ENCODE measurements around the gene PARM1. TPM values are rescaled to one million over a fixed set of nuclear protein-coding genes. Genes with fewer than 3 reads are reported as not detected.

The PARM1 gene
- total and polyA plus RNA-seq, 2 donors (not counting 1 experiment from before 2014, with no cell fraction given), result 7.8 to 10.4 TPM

DNA sequence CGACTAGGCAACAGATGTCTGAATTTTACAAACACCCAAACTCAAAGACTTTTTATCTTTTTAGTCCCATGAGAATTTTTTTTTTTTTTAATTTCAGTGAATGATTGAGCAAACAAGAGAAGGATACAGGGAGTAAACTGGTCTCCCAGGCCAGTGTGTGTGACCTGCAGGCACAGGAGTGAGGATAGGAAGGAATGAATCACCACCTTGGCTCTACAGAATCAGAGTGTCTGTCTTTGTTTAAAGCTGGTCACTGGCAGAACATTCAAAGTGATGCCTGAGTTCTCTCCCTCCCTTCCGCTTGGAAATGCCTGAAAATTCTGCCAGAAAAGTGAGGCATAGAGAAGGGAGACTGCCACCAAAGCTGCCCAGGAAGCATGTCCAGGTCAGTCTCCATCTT, 69.5 kb downstream of the PARM1 start:
- no peak overlapping the region for H3K4me2 ChIP-seq (replicated peaks; ENCODE audit: low read depth, low read length, poor library complexity, severe bottlenecking)
- no peaks in the 10 kb centered on the region for H3K4me1 ChIP-seq (ENCODE audit: control insufficient read depth in 2 of 2, insufficient read depth in 2 of 2, low read length in 2 of 2)
- no peak overlapping the region for H3K4me3 ChIP-seq (ENCODE audit: control extremely low read depth in 1 of 5, extremely low read depth in 1 of 5, insufficient read depth in 1 of 5, low read depth in 2 of 5, low read length in 4 of 5)
- no peaks in the 10 kb centered on the region for H3K79me2 ChIP-seq (ENCODE audit: control insufficient read depth, insufficient read depth, low read length)
- 100% methylated on average over 1 of the region's 2 CpGs for WGBS (ENCODE audit: insufficient coverage)
- CTCF ChIA-PET, result no interaction called here
- no peak for ATAC-seq (ENCODE audit: low read depth)
- Mint-ChIP-seq H3K27ac (no peak overlapping the region), H3K27me3 (no peaks in the 10 kb centered on the region), H3K4me3 (no peak overlapping the region), H3K9me3 (ENCODE audit: insufficient read depth) (no peaks in the 10 kb centered on the region), H3K4me1 (peaks cover 20% of the 10 kb centered on the region)
- no peak for TF ChIP-seq EZH2 (IDR thresholded peaks at IDR 0.05; ENCODE audit: borderline replicate concordance, insufficient read depth, low read depth, low read length, poor library complexity, severe bottlenecking)
- TF ChIP-seq, protein P1, sequence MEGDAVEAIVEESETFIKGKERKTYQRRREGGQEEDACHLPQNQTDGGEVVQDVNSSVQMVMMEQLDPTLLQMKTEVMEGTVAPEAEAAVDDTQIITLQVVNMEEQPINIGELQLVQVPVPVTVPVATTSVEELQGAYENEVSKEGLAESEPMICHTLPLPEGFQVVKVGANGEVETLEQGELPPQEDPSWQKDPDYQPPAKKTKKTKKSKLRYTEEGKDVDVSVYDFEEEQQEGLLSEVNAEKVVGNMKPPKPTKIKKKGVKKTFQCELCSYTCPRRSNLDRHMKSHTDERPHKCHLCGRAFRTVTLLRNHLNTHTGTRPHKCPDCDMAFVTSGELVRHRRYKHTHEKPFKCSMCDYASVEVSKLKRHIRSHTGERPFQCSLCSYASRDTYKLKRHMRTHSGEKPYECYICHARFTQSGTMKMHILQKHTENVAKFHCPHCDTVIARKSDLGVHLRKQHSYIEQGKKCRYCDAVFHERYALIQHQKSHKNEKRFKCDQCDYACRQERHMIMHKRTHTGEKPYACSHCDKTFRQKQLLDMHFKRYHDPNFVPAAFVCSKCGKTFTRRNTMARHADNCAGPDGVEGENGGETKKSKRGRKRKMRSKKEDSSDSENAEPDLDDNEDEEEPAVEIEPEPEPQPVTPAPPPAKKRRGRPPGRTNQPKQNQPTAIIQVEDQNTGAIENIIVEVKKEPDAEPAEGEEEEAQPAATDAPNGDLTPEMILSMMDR (IDR thresholded peaks at IDR 0.05), result no peak
- H3K27me3 ChIP-seq (replicated peaks in 1 of 4; ENCODE audit: control extremely low read depth in 1 of 4, control insufficient read depth in 3 of 4, insufficient read depth in 4 of 4, low read length in 3 of 4), result no peaks in the 10 kb centered on the region
- peaks cover 0 to 4% (median under 1%) of the 10 kb centered on the region in 3 donors for H3K9me3 ChIP-seq (ENCODE audit: control extremely low read depth in 1 of 3, control insufficient read depth in 2 of 3, insufficient read depth in 1 of 3, low read length in 2 of 3)
- H4K20me1 ChIP-seq (ENCODE audit: control insufficient read depth, insufficient read depth, low read length, poor library complexity, severe bottlenecking), result no peaks in the 10 kb centered on the region
- POLR2A ChIA-PET, result no interaction called here
- no peak for DNase-seq
- no peaks in the 10 kb centered on the region for H3K36me3 ChIP-seq (replicated peaks in 1 of 2; ENCODE audit: control extremely low read depth in 1 of 2, control insufficient read depth in 1 of 2, extremely low read depth in 1 of 2, insufficient read depth in 2 of 2, low read length in 1 of 2)
- H3K9ac ChIP-seq (ENCODE audit: low read length), result no peak overlapping the region
- no peak overlapping the region for H3K27ac ChIP-seq (ENCODE audit: low read length in 2 of 2)
- intact Hi-C loops (cut with micrococcal nuclease), result no loop called here
- H2AFZ ChIP-seq (ENCODE audit: insufficient read depth, low read depth, low read length, poor library complexity, severe bottlenecking), result no peak overlapping the region

DNA sequence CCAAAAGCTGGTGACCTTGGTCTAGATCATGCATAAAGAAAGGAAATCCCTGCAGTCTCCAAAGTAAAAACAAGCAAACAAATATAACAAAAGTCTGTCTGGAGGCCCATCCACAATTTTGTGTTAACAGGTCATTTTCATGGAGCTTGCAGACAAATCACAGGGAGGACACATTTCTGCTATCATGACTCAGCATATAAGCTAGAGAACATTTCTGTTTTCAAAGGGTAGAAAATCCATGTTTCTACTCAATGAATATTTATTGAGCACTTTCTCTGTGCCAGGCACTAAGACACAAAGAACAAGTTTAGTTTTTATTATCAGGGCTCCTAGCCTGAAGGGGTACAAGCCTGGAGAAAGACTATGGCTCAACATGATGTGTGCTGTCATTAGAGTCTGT, 71.1 kb downstream of the PARM1 start:
- no peak overlapping the region for H3K27ac ChIP-seq (ENCODE audit: low read length in 2 of 2)
- POLR2A ChIA-PET, result no interaction called here
- Mint-ChIP-seq H3K27ac (no peak overlapping the region), H3K4me3 (no peak overlapping the region), H3K9me3 (ENCODE audit: insufficient read depth) (peaks cover 7% of the 10 kb centered on the region), H3K4me1 (peaks cover 16% of the 10 kb centered on the region), H3K27me3 (no peaks in the 10 kb centered on the region)
- CTCF ChIA-PET, result no interaction called here
- H3K36me3 ChIP-seq (replicated peaks in 1 of 2; ENCODE audit: control extremely low read depth in 1 of 2, control insufficient read depth in 1 of 2, extremely low read depth in 1 of 2, insufficient read depth in 2 of 2, low read length in 1 of 2), result no peaks in the 10 kb centered on the region
- no peak overlapping the region for H3K4me3 ChIP-seq (ENCODE audit: control extremely low read depth in 1 of 5, extremely low read depth in 1 of 5, insufficient read depth in 1 of 5, low read depth in 2 of 5, low read length in 4 of 5)
- H3K79me2 ChIP-seq (ENCODE audit: control insufficient read depth, insufficient read depth, low read length), result no peaks in the 10 kb centered on the region
- H3K27me3 ChIP-seq (replicated peaks in 1 of 4; ENCODE audit: control extremely low read depth in 1 of 4, control insufficient read depth in 3 of 4, insufficient read depth in 4 of 4, low read length in 3 of 4), result no peaks in the 10 kb centered on the region
- TF ChIP-seq, protein P1 (IDR thresholded peaks at IDR 0.05), result no peak
- no peak for TF ChIP-seq EZH2 (IDR thresholded peaks at IDR 0.05; ENCODE audit: borderline replicate concordance, insufficient read depth, low read depth, low read length, poor library complexity, severe bottlenecking)
- ATAC-seq (ENCODE audit: low read depth), result no peak
- H3K9ac ChIP-seq (ENCODE audit: low read length), result no peak overlapping the region
- H3K4me2 ChIP-seq (replicated peaks; ENCODE audit: low read depth, low read length, poor library complexity, severe bottlenecking), result no peak overlapping the region
- H2AFZ ChIP-seq (ENCODE audit: insufficient read depth, low read depth, low read length, poor library complexity, severe bottlenecking), result no peak overlapping the region
- intact Hi-C loops (cut with micrococcal nuclease), result no loop called here
- H4K20me1 ChIP-seq (ENCODE audit: control insufficient read depth, insufficient read depth, low read length, poor library complexity, severe bottlenecking), result no peaks in the 10 kb centered on the region
- no peak for DNase-seq
- peaks cover 0 to 5% (median 4%) of the 10 kb centered on the region in 3 donors for H3K9me3 ChIP-seq (ENCODE audit: control extremely low read depth in 1 of 3, control insufficient read depth in 2 of 3, insufficient read depth in 1 of 3, low read length in 2 of 3)
- no peaks in the 10 kb centered on the region for H3K4me1 ChIP-seq (ENCODE audit: control insufficient read depth in 2 of 2, insufficient read depth in 2 of 2, low read length in 2 of 2)
